ENCODE data around the gene YIF1A.

YIF1A gene

GRCh38 chr11:66288671-66289547, at the start of gene YIF1A:
Gene YIF1A, minus strand, starts transcription at chr11:66289143. Its CDS starts 158 bp downstream, at chr11:66288985.
- peak; percentile 99 for DNase-seq

GRCh38 chr11:66337103-66337899, 48.4 kb upstream of the YIF1A start:
- no peak for DNase-seq

GRCh38 chr11:66336234-66337102, 47.5 kb upstream of the YIF1A start, which contains the start of gene RIN1:
Gene RIN1, minus strand, starts transcription at chr11:66336434. Its CDS starts 32 bp downstream, at chr11:66336402.
- DNase-seq, result no peak

- DNase-seq, result no peak
Measured at GRCh38 chr11:66335531-66336233, 46.7 kb upstream of the YIF1A start.

GRCh38 chr11:66334605-66335442, 45.9 kb upstream of the YIF1A start:
- no peak for DNase-seq

- DNase-seq, result no peak
Measured at GRCh38 chr11:66333896-66334604, 45.1 kb upstream of the YIF1A start.

- DNase-seq, result no peak
Measured at GRCh38 chr11:66333220-66333877, 44.4 kb upstream of the YIF1A start.

GRCh38 chr11:66332371-66333219, 43.7 kb upstream of the YIF1A start:
- no peak for DNase-seq

GRCh38 chr11:66331542-66332370, 42.8 kb upstream of the YIF1A start:
- no peak for DNase-seq

- no peak for DNase-seq
Measured at GRCh38 chr11:66330931-66331330, 42.0 kb upstream of the YIF1A start.

- DNase-seq, result no peak
Measured at GRCh38 chr11:66329165-66329673, 40.3 kb upstream of the YIF1A start.

- DNase-seq, result peak; percentile 54
Measured at GRCh38 chr11:66328302-66329144, 39.6 kb upstream of the YIF1A start.

- no peak for DNase-seq
Measured at GRCh38 chr11:66328031-66328301, 39.0 kb upstream of the YIF1A start.

- DNase-seq, result no peak
Measured at GRCh38 chr11:66327171-66328030, 38.5 kb upstream of the YIF1A start.

GRCh38 chr11:66326261-66327111, 37.5 kb upstream of the YIF1A start:
- DNase-seq, result no peak
